ENCODE measurements around the gene LRRC36. TPM values are rescaled to one million over a fixed set of nuclear protein-coding genes. Genes with fewer than 3 reads are reported as not detected.

Gene LRRC36
- total RNA-seq, 1 experiment from 2014 or later: not detected

DNA sequence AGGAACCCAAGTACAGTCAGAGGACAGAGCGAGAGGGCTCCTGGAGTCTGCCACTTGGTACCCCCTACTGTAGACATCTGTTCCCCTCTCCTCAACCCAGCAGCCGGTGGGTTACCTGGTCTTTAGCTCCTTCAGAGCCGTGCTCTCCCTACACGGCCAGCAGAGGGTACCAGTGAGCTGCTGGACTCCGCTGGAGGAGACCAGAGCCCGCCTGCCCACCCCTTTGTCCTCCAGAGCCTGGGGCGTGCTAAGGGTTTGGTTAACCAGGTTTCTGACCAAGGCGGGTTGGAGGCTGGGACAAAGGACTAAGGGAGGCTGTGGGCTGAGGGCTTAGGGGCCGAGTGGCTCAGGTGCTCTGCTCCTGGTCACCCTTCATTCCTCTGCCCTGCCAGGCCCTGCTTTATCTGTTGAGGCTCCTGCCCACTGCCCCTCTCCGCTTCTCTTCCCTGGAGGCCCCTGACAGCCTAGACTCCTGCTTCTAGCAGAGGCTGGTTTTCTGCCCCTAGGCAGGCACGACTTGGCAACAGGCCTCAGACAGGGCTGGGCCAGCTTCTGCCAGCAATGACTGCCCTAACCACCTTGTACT is 101.6 kb downstream of the LRRC36 start:
- no peaks in the 10 kb centered on the region for H3K36me3 ChIP-seq (ENCODE audit: control insufficient read depth in 1 of 2, insufficient read depth in 2 of 2, low read length in 2 of 2)
- H3K4me2 ChIP-seq (ENCODE audit: low read length): peak overlapping the region; percentile 23; the same call in 1 of the 2 replicates
- no peaks in the 10 kb centered on the region for H4K20me1 ChIP-seq (ENCODE audit: insufficient read depth)
- ChIA-PET POLR2A (interaction anchor here (1.3 kb wide), 1 partner anchor 51 kb away, joined by 3 read pairs; no protein-coding TSS in a partner anchor), CTCF (interaction anchor here (0.6 to 3.7 kb wide), 24 partner anchors 10 to 232 kb away, joined by 3 to 41 read pairs (median 4); partner anchors contain the start of genes ACD, ATP6V0D1, FHOD1 and TMEM208), RAD21 (ENCODE audit: low non-redundant PET in 1 of 2, low total read pairs in 2 of 2, uncharacterized antibody in 2 of 2, unreplicated experiment in 2 of 2) (interaction anchor here (0.8 to 1.9 kb wide), 6 partner anchors 18 to 168 kb away, joined by 3 to 11 read pairs (median 5); no protein-coding TSS in a partner anchor)
- H3K9me2 ChIP-seq (ENCODE audit: insufficient read depth): no peaks in the 10 kb centered on the region
- H3K9ac ChIP-seq (ENCODE audit: low read length): no peak overlapping the region; the same call in 1 of the 2 replicates
- H2AFZ ChIP-seq (ENCODE audit: low read depth, low read length, poor library complexity, severe bottlenecking): no peak overlapping the region
- no peak overlapping the region; the same call in 1 of the 2 replicates for H3K27ac ChIP-seq (ENCODE audit: low read depth, low read length)
- intact Hi-C loops (cut with micrococcal nuclease): loop anchor here (1.0 kb wide), 2 partner anchors 19 to 37 kb away; no protein-coding TSS in a partner anchor
- no peaks in the 10 kb centered on the region for H3K27me3 ChIP-seq (ENCODE audit: insufficient read depth, low read length)
- H3K4me1 ChIP-seq (ENCODE audit: control insufficient read depth in 1 of 2, insufficient read depth in 2 of 2, low read length in 2 of 2): peaks cover 6 to 44% of the 10 kb centered on the region in 2 experiments; a peak in 3 of 4 replicates
- no peaks in the 10 kb centered on the region for H3K9me3 ChIP-seq (ENCODE audit: control insufficient read depth in 1 of 2, insufficient read depth in 1 of 2, low read depth in 1 of 2, low read length in 2 of 2)
- H3K79me2 ChIP-seq (ENCODE audit: insufficient read depth, low read length): no peaks in the 10 kb centered on the region
- no TSS peak for BruUV-seq (replicated peaks)
- TF ChIP-seq YY1 (IDR thresholded peaks at IDR 0.05; ENCODE audit: extremely low read depth, insufficient replicate concordance, low read depth, low read length): peak; percentile 15
- no peak for TF ChIP-seq CBX3 (IDR thresholded peaks at IDR 0.05; ENCODE audit: low read depth)
- no peak for TF ChIP-seq JUND (IDR thresholded peaks at IDR 0.05)
- no peak for TF ChIP-seq SRF (IDR thresholded peaks at IDR 0.05; ENCODE audit: low read depth)
- TF ChIP-seq RAD21 (IDR thresholded peaks at IDR 0.05; ENCODE audit: low read depth): peak; percentile 86
- TF ChIP-seq SP1 (IDR thresholded peaks at IDR 0.05; ENCODE audit: low read depth): no peak
- TF ChIP-seq, protein P1, sequence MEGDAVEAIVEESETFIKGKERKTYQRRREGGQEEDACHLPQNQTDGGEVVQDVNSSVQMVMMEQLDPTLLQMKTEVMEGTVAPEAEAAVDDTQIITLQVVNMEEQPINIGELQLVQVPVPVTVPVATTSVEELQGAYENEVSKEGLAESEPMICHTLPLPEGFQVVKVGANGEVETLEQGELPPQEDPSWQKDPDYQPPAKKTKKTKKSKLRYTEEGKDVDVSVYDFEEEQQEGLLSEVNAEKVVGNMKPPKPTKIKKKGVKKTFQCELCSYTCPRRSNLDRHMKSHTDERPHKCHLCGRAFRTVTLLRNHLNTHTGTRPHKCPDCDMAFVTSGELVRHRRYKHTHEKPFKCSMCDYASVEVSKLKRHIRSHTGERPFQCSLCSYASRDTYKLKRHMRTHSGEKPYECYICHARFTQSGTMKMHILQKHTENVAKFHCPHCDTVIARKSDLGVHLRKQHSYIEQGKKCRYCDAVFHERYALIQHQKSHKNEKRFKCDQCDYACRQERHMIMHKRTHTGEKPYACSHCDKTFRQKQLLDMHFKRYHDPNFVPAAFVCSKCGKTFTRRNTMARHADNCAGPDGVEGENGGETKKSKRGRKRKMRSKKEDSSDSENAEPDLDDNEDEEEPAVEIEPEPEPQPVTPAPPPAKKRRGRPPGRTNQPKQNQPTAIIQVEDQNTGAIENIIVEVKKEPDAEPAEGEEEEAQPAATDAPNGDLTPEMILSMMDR (IDR thresholded peaks at IDR 0.05 in 2 of 3, conservative IDR thresholded peaks at IDR 0.05 in 1 of 3; ENCODE audit: borderline replicate concordance in 1 of 3, insufficient read depth in 1 of 3, low read depth in 2 of 3, low read length in 2 of 3): peak; percentile 83 to 97 (median 84)
- no peak for TF ChIP-seq ZFX (IDR thresholded peaks at IDR 0.05)
- no peak for TF ChIP-seq POLR2A (IDR thresholded peaks at IDR 0.05; ENCODE audit: borderline replicate concordance, extremely low read depth, insufficient read depth, insufficient read length)
- peak; percentile 59 for ATAC-seq
- no peak overlapping the region for H3K4me3 ChIP-seq (replicated peaks in 1 of 2; ENCODE audit: low read depth in 1 of 2, low read length in 2 of 2)
- peak; percentile 42 for DNase-seq (ENCODE audit: low read depth, low spot score)
